ENCODE measurements around the gene SFXN3. TPM values are rescaled to one million over a fixed set of nuclear protein-coding genes. Genes with fewer than 3 reads are reported as not detected.

Gene SFXN3
- total RNA-seq, 1 experiment from 2014 or later = 35.2 TPM

DNA sequence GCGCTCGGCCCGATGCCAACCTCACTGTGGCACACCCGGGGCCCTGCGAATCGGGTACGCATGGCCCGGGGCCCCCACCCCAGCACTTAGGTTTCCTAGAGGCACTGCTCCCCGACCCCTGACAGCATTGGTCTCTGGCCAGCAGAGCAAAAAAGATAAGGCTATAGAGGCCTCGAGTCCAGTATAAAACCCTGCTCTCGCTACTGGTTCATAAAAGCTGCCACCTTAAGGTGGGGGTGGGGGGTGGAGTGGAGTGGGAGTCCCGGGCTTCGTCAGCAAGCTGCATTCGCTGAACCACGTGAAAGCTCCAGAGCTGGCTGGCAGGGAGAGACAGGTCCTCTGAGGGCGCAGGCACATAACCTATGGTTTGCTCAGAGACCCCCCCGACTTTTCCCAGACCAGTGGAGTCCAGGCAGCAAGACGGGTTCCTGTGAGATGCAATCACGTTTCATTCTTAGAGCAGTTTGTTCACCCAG is 32.1 kb downstream of the SFXN3 start:
- H3K79me2 ChIP-seq (ENCODE audit: low read depth) = peaks cover 35% of the 10 kb centered on the region
- BruUV-seq (replicated peaks) = no TSS peak

DNA sequence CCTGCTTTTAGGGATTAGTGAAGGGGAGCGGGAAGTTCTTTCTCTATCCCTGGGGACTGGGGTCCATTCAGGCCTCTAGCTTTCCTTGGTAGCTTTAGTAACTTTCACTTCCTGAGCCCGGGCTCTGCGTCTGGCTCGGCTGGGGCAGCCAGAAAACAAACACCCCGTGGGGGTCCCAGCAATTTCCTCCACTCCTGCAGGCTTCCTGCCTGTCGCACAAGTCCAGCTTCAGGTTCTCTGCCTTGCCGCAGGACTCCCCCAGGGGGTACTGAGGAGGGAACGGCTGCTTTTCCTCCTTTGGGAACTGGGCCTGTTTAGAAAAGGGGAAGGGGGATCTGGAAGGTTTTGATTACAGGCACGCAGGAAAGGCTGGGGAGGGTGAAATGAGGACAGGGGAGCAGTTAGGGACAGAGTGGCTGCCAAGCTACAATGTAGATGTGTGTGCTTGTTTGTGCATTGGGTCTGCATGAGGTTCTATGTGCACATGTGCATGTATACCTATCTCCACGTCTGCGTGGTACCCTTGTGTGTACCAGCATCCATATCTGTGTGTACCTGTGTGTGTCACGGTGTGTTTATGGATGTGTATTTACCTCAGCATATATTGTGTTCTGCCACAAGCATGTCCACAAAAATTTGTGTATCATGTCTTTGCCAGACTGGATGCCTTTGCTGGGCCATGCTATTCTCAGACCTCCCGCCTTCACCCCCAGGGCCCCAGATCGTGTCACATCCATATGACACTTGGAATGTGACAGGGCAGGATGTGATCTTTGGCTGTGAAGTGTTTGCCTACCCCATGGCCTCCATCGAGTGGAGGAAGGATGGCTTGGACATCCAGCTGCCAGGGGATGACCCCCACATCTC is 32.7 kb downstream of the SFXN3 start:
- no peaks in the 10 kb centered on the region for H3K9me3 ChIP-seq (ENCODE audit: insufficient read depth, low read depth)
- DNase-seq = no peak
- peak overlapping the region; percentile 79 for H3K4me2 ChIP-seq
- no peak for TF ChIP-seq EZH2 (IDR thresholded peaks at IDR 0.05; ENCODE audit: low read depth)
- TF ChIP-seq, protein P1, sequence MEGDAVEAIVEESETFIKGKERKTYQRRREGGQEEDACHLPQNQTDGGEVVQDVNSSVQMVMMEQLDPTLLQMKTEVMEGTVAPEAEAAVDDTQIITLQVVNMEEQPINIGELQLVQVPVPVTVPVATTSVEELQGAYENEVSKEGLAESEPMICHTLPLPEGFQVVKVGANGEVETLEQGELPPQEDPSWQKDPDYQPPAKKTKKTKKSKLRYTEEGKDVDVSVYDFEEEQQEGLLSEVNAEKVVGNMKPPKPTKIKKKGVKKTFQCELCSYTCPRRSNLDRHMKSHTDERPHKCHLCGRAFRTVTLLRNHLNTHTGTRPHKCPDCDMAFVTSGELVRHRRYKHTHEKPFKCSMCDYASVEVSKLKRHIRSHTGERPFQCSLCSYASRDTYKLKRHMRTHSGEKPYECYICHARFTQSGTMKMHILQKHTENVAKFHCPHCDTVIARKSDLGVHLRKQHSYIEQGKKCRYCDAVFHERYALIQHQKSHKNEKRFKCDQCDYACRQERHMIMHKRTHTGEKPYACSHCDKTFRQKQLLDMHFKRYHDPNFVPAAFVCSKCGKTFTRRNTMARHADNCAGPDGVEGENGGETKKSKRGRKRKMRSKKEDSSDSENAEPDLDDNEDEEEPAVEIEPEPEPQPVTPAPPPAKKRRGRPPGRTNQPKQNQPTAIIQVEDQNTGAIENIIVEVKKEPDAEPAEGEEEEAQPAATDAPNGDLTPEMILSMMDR (conservative IDR thresholded peaks at IDR 0.05) = no peak
- POLR2A ChIA-PET (ENCODE audit: unreplicated experiment) = no interaction called here
- H4K20me1 ChIP-seq (ENCODE audit: insufficient read depth) = no peaks in the 10 kb centered on the region
- H2AFZ ChIP-seq = no peak overlapping the region
- peaks cover 22% of the 10 kb centered on the region for H3K4me1 ChIP-seq (replicated peaks; ENCODE audit: insufficient read depth)
- intact Hi-C loops (cut with micrococcal nuclease; ENCODE audit: unreplicated experiment) = loop anchor here (2.0 kb wide), 1 partner anchor 67 kb away; no protein-coding TSS in a partner anchor
- BruUV-seq (replicated peaks) = no TSS peak
- no peaks in the 10 kb centered on the region for H3K9me2 ChIP-seq (ENCODE audit: insufficient read depth)
- CTCF ChIA-PET = no interaction called here
- no peak overlapping the region for H3K27ac ChIP-seq
- no peaks in the 10 kb centered on the region for H3K36me3 ChIP-seq (ENCODE audit: low read depth)
- H3K79me2 ChIP-seq (ENCODE audit: low read depth) = peaks cover 30% of the 10 kb centered on the region
- H3F3A ChIP-seq (ENCODE audit: insufficient read depth, low read depth) = peaks cover 25% of the 10 kb centered on the region
- no peaks in the 10 kb centered on the region for H3K27me3 ChIP-seq (ENCODE audit: insufficient read depth, low read depth)
- no peak overlapping the region for H3K4me3 ChIP-seq

More for the DNA sequence above, 32.1 kb downstream of the SFXN3 start:
- no peaks in the 10 kb centered on the region for H3K27me3 ChIP-seq (ENCODE audit: insufficient read depth, low read depth)
- H3K36me3 ChIP-seq (ENCODE audit: low read depth) = no peaks in the 10 kb centered on the region
- no peak for DNase-seq
- H3F3A ChIP-seq (ENCODE audit: insufficient read depth, low read depth) = peaks cover 25% of the 10 kb centered on the region
- H3K4me1 ChIP-seq (replicated peaks; ENCODE audit: insufficient read depth) = peaks cover 26% of the 10 kb centered on the region
- H3K4me2 ChIP-seq = peak overlapping the region; percentile 79
- no peak for TF ChIP-seq EZH2 (IDR thresholded peaks at IDR 0.05; ENCODE audit: low read depth)
- TF ChIP-seq, protein P1 (conservative IDR thresholded peaks at IDR 0.05) = no peak
- ChIA-PET CTCF (no interaction called here), POLR2A (ENCODE audit: unreplicated experiment) (no interaction called here)
- no peak overlapping the region for H3K27ac ChIP-seq
- no peaks in the 10 kb centered on the region for H3K9me2 ChIP-seq (ENCODE audit: insufficient read depth)
- no peaks in the 10 kb centered on the region for H3K9me3 ChIP-seq (ENCODE audit: insufficient read depth, low read depth)
- H4K20me1 ChIP-seq (ENCODE audit: insufficient read depth) = no peaks in the 10 kb centered on the region
- intact Hi-C loops (cut with micrococcal nuclease; ENCODE audit: unreplicated experiment) = loop anchor here (2.0 kb wide), 1 partner anchor 66 kb away; no protein-coding TSS in a partner anchor
- H2AFZ ChIP-seq = peak overlapping the region; percentile 93; the same call in 1 of the 2 replicates
- peak overlapping the region; percentile 62 for H3K4me3 ChIP-seq

DNA sequence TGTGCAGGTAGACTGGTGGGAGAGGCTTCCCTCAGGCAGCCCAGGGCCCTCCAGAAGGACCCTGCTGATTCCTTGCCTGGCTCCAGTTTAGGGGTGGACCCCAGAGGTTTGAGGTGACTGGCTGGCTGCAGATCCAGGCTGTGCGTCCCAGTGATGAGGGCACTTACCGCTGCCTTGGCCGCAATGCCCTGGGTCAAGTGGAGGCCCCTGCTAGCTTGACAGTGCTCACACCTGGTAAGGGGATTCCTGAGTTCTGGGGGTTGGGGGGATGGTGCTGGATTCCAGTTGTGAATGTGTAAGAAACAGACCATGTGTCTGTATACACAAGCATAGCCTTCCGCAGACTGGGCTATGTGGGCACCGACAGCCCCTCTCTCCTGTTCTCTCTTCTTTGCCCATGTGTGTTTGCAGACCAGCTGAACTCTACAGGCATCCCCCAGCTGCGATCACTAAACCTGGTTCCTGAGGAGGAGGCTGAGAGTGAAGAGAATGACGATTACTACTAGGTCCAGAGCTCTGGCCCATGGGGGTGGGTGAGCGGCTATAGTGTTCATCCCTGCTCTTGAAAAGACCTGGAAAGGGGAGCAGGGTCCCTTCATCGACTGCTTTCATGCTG is 33.5 kb downstream of the SFXN3 start:
- Histone ChIP-seq H3K27me3 (ENCODE audit: insufficient read depth, low read depth) (no peaks in the 10 kb centered on the region), H3K4me3 (no peak overlapping the region), H3K4me2 (no peak overlapping the region), H3K36me3 (ENCODE audit: low read depth) (no peaks in the 10 kb centered on the region), H3K79me2 (ENCODE audit: low read depth) (peaks cover 24% of the 10 kb centered on the region), H3F3A (ENCODE audit: insufficient read depth, low read depth) (peaks cover 25% of the 10 kb centered on the region), H3K27ac (no peak overlapping the region), H4K20me1 (ENCODE audit: insufficient read depth) (no peaks in the 10 kb centered on the region), H3K9me2 (ENCODE audit: insufficient read depth) (no peaks in the 10 kb centered on the region), H2AFZ (no peak overlapping the region), H3K9me3 (ENCODE audit: insufficient read depth, low read depth) (no peaks in the 10 kb centered on the region), H3K4me1 (replicated peaks; ENCODE audit: insufficient read depth) (peaks cover 18% of the 10 kb centered on the region)
- POLR2A ChIA-PET (ENCODE audit: unreplicated experiment) = interaction anchor here (0.6 kb wide), 1 partner anchor 36 kb away, joined by 4 read pairs; no protein-coding TSS in a partner anchor
- intact Hi-C loops (cut with micrococcal nuclease; ENCODE audit: unreplicated experiment) = loop anchor here (5.0 kb wide), 1 partner anchor 32 kb away; the partner anchor contains the start of genes PDZD7 and SFXN3
- DNase-seq = no peak
- CTCF ChIA-PET = no interaction called here
- BruUV-seq (replicated peaks) = no TSS peak
- TF ChIP-seq EZH2 (IDR thresholded peaks at IDR 0.05; ENCODE audit: low read depth) = no peak
- TF ChIP-seq, protein P1 (conservative IDR thresholded peaks at IDR 0.05) = no peak

Measured in PC-9 (cell line).